ENCODE measurements around the gene CDHR3.

The CDHR3 gene

GRCh38 chr7:106057962-106058927, 95.2 kb downstream of the CDHR3 start:
- H3K36me3 ChIP-seq (ENCODE audit: control insufficient read depth, insufficient read depth, low read length), result no peaks in the 10 kb centered on the region
- TF ChIP-seq CTCF (IDR thresholded peaks at IDR 0.05), result no peak
- no peaks in the 10 kb centered on the region for H3K79me2 ChIP-seq
- no peaks in the 10 kb centered on the region for H3K27me3 ChIP-seq (ENCODE audit: control insufficient read depth, insufficient read depth, low read length)
- H3K4me3 ChIP-seq (ENCODE audit: low read depth, low read length), result no peak overlapping the region
- H3K9me3 ChIP-seq (ENCODE audit: control insufficient read depth, low read length), result no peaks in the 10 kb centered on the region
- peaks cover 18% of the 10 kb centered on the region for H3K4me1 ChIP-seq
- no peak overlapping the region for H3K4me2 ChIP-seq (ENCODE audit: low read length)
- H2AFZ ChIP-seq, result peak overlapping the region; percentile 69
- H3K9ac ChIP-seq, result no peak overlapping the region
- peak overlapping the region; percentile 67 for H3K27ac ChIP-seq

- no peak overlapping the region for H3K9ac ChIP-seq
- no peaks in the 10 kb centered on the region for H3K36me3 ChIP-seq (ENCODE audit: control insufficient read depth, insufficient read depth, low read length)
- no peaks in the 10 kb centered on the region for H3K79me2 ChIP-seq
- TF ChIP-seq CTCF (IDR thresholded peaks at IDR 0.05), result no peak
- H3K4me1 ChIP-seq, result peaks cover 18% of the 10 kb centered on the region
- peak overlapping the region; percentile 67 for H3K27ac ChIP-seq
- H2AFZ ChIP-seq, result peak overlapping the region; percentile 69
- no peak overlapping the region for H3K4me3 ChIP-seq (ENCODE audit: low read depth, low read length)
- H3K4me2 ChIP-seq (ENCODE audit: low read length), result no peak overlapping the region
- no peaks in the 10 kb centered on the region for H3K9me3 ChIP-seq (ENCODE audit: control insufficient read depth, low read length)
- no peaks in the 10 kb centered on the region for H3K27me3 ChIP-seq (ENCODE audit: control insufficient read depth, insufficient read depth, low read length)
Measured at GRCh38 chr7:106058928-106059324, 95.9 kb downstream of the CDHR3 start.

- no peak overlapping the region for H3K27ac ChIP-seq
- no peak overlapping the region for H3K4me2 ChIP-seq (ENCODE audit: low read length)
- peaks cover 19% of the 10 kb centered on the region for H3K4me1 ChIP-seq
- H3K9ac ChIP-seq, result no peak overlapping the region
- no peak for TF ChIP-seq CTCF (IDR thresholded peaks at IDR 0.05)
- H3K36me3 ChIP-seq (ENCODE audit: control insufficient read depth, insufficient read depth, low read length), result no peaks in the 10 kb centered on the region
- no peaks in the 10 kb centered on the region for H3K9me3 ChIP-seq (ENCODE audit: control insufficient read depth, low read length)
- no peaks in the 10 kb centered on the region for H3K79me2 ChIP-seq
- no peak overlapping the region for H3K4me3 ChIP-seq (ENCODE audit: low read depth, low read length)
- no peaks in the 10 kb centered on the region for H3K27me3 ChIP-seq (ENCODE audit: control insufficient read depth, insufficient read depth, low read length)
- H2AFZ ChIP-seq, result no peak overlapping the region
Measured at GRCh38 chr7:106059556-106059955, 96.5 kb downstream of the CDHR3 start.

GRCh38 chr7:106060394-106060920, 97.4 kb downstream of the CDHR3 start:
- no peak overlapping the region for H3K4me2 ChIP-seq (ENCODE audit: low read length)
- H3K27me3 ChIP-seq (ENCODE audit: control insufficient read depth, insufficient read depth, low read length), result no peaks in the 10 kb centered on the region
- no peaks in the 10 kb centered on the region for H3K9me3 ChIP-seq (ENCODE audit: control insufficient read depth, low read length)
- no peak for TF ChIP-seq CTCF (IDR thresholded peaks at IDR 0.05)
- H2AFZ ChIP-seq, result no peak overlapping the region
- no peak overlapping the region for H3K9ac ChIP-seq
- no peak overlapping the region for H3K4me3 ChIP-seq (ENCODE audit: low read depth, low read length)
- no peak overlapping the region for H3K27ac ChIP-seq
- no peaks in the 10 kb centered on the region for H3K36me3 ChIP-seq (ENCODE audit: control insufficient read depth, insufficient read depth, low read length)
- no peaks in the 10 kb centered on the region for H3K79me2 ChIP-seq
- peaks cover 28% of the 10 kb centered on the region for H3K4me1 ChIP-seq

Measured in parathyroid adenoma (tissue), 2 donors.